Astrocyte (in vitro differentiated cells and primary cell): ENCODE results near the gene TIMMDC1. TPM values are rescaled to one million over a fixed set of nuclear protein-coding genes. Genes with fewer than 3 reads are reported as not detected.

Experiments used
- DNase-seq: peaks from one replicate; pipeline ENCODE4 v3.0.0-alpha.2; 2010; ENCODE audit warnings: low read depth
- FAIRE-seq: peaks from 2 replicates; lab custom pipeline; 2011; peaks lifted over from hg19 to GRCh38; lab: Jason Lieb, UNC
- H2AFZ ChIP-seq: 2 replicates; pipeline ENCODE4 v1.6.0; 2012; ENCODE audit warnings: low read depth, low read length, inconsistent platforms
- H3K27ac ChIP-seq: 2 replicates; pipeline ENCODE4 v1.5.1; 2011; ENCODE audit warnings: low read depth, low read length, inconsistent platforms
- H3K27me3 ChIP-seq: 2 replicates; pipeline ENCODE4 v1.6.0; 2011; ENCODE audit warnings: low read length, inconsistent platforms; ENCODE audit not compliant: insufficient read depth
- H3K36me3 ChIP-seq: 2 replicates; pipeline ENCODE4 v1.5.1; 2011; ENCODE audit warnings: low read length, inconsistent platforms; ENCODE audit not compliant: insufficient read depth
- H3K4me1 ChIP-seq: 2 replicates; pipeline ENCODE4 v1.5.1; 2011; ENCODE audit warnings: low read length, inconsistent platforms; ENCODE audit not compliant: insufficient read depth
- H3K4me2 ChIP-seq: 2 replicates; pipeline ENCODE4 v1.6.0; 2012; ENCODE audit warnings: low read length, inconsistent platforms
- H3K4me3 ChIP-seq: 2 replicates; pipeline ENCODE4 v1.5.1; 2011; ENCODE audit warnings: low read depth, mild to moderate bottlenecking, low read length, inconsistent platforms; ENCODE audit not compliant: insufficient read depth
- H3K79me2 ChIP-seq: 2 replicates; pipeline ENCODE4 v1.6.0; 2012; ENCODE audit warnings: mild to moderate bottlenecking, low read length, inconsistent platforms; ENCODE audit not compliant: insufficient read depth
- H3K9ac ChIP-seq: 2 replicates; pipeline ENCODE4 v1.6.0; 2012; ENCODE audit warnings: mild to moderate bottlenecking, low read length, inconsistent platforms
- H3K9me3 ChIP-seq: 2 replicates; pipeline ENCODE4 v1.5.1; 2012; ENCODE audit warnings: low read depth, mild to moderate bottlenecking, low read length, inconsistent platforms; ENCODE audit not compliant: insufficient read depth
- H4K20me1 ChIP-seq: 2 replicates; pipeline ENCODE4 v1.6.0; 2012; ENCODE audit warnings: low read length, inconsistent platforms; ENCODE audit not compliant: insufficient read depth
- H3K27ac Mint-ChIP-seq: one replicate; pipeline ENCODE4 v1.8.0; 2021; ENCODE audit warnings: mild to moderate bottlenecking, mixed read lengths; ENCODE audit not compliant: unreplicated experiment
- H3K27me3 Mint-ChIP-seq: one replicate; pipeline ENCODE4 v1.8.0; 2021; ENCODE audit warnings: low read depth, mixed read lengths; ENCODE audit not compliant: unreplicated experiment
- H3K36me3 Mint-ChIP-seq: one replicate; pipeline ENCODE4 v1.8.0; 2021; ENCODE audit warnings: low read depth, mixed read lengths; ENCODE audit not compliant: unreplicated experiment
- H3K4me1 Mint-ChIP-seq: one replicate; pipeline ENCODE4 v1.8.0; 2021; ENCODE audit warnings: low read depth, mixed read lengths; ENCODE audit not compliant: unreplicated experiment
- H3K4me3 Mint-ChIP-seq: one replicate; pipeline ENCODE4 v1.8.0; 2021; ENCODE audit warnings: mild to moderate bottlenecking, moderate library complexity, mixed read lengths; ENCODE audit not compliant: unreplicated experiment
- H3K9me3 Mint-ChIP-seq: one replicate; pipeline ENCODE4 v1.8.0; 2021; ENCODE audit warnings: mild to moderate bottlenecking, mixed read lengths; ENCODE audit not compliant: unreplicated experiment
- CTCF ChIP-seq: IDR thresholded peaks from 2 replicates; pipeline ENCODE4 v1.5.1; 2011; ENCODE audit warnings: low read depth, mild to moderate bottlenecking, inconsistent platforms, low read length, moderate library complexity; ENCODE audit not compliant: insufficient read depth
- EZH2 ChIP-seq: IDR thresholded peaks from 2 replicates; pipeline ENCODE4 v1.6.1; 2012; ENCODE audit warnings: mild to moderate bottlenecking, low read length, inconsistent platforms; ENCODE audit not compliant: insufficient read depth
- total RNA-seq: library from RNA; stranded (reverse); gene quantifications from 2 replicates; pipeline ENCODE4 v1.2.1, GENCODE V29; 2021

The TIMMDC1 gene
- total RNA-seq, 1 donor from 2014 or later, result 109 TPM

- Histone ChIP-seq H3K27ac (no peak overlapping the region), H3K4me2 (no peak overlapping the region), H3K4me1 (no peaks in the 10 kb centered on the region), H3K9me3 (no peaks in the 10 kb centered on the region), H3K36me3 (peaks cover 17% of the 10 kb centered on the region), H3K4me3 (no peak overlapping the region), H3K9ac (no peak overlapping the region), H3K79me2 (no peaks in the 10 kb centered on the region), H3K27me3 (no peaks in the 10 kb centered on the region), H2AFZ (no peak overlapping the region), H4K20me1 (no peaks in the 10 kb centered on the region)
- Mint-ChIP-seq H3K9me3 (no peaks in the 10 kb centered on the region), H3K27me3 (no peaks in the 10 kb centered on the region), H3K27ac (no peak overlapping the region), H3K36me3 (peaks cover 13% of the 10 kb centered on the region), H3K4me3 (no peak overlapping the region), H3K4me1 (peaks cover 3% of the 10 kb centered on the region)
- DNase-seq (no peak), FAIRE-seq (no peak)
- TF ChIP-seq CTCF, result no peak
- no peak for TF ChIP-seq EZH2
Measured at GRCh38 chr3:119481079-119481478, 17.3 kb upstream of the TIMMDC1 start.

- no peaks in the 10 kb centered on the region for H3K9me3 Mint-ChIP-seq
- H3K36me3 ChIP-seq, result peaks cover 23% of the 10 kb centered on the region
- H3K4me3 ChIP-seq, result no peak overlapping the region
- H3K9ac ChIP-seq, result no peak overlapping the region
- no peak overlapping the region for H2AFZ ChIP-seq
- peaks cover 13% of the 10 kb centered on the region for H3K36me3 Mint-ChIP-seq
- H3K27me3 ChIP-seq, result no peaks in the 10 kb centered on the region
- H3K27me3 Mint-ChIP-seq, result no peaks in the 10 kb centered on the region
- no peak for TF ChIP-seq EZH2
- no peak for TF ChIP-seq CTCF
- no peak overlapping the region for H3K4me2 ChIP-seq
- H3K27ac ChIP-seq, result no peak overlapping the region
- DNase-seq (no peak), FAIRE-seq (no peak)
- H3K4me1 ChIP-seq, result no peaks in the 10 kb centered on the region
- H3K4me3 Mint-ChIP-seq, result no peak overlapping the region
- peaks cover 3% of the 10 kb centered on the region for H3K4me1 Mint-ChIP-seq
- H3K79me2 ChIP-seq, result no peaks in the 10 kb centered on the region
- H3K27ac Mint-ChIP-seq, result no peak overlapping the region
- no peaks in the 10 kb centered on the region for H3K9me3 ChIP-seq
- H4K20me1 ChIP-seq, result no peaks in the 10 kb centered on the region
Measured at GRCh38 chr3:119483101-119483500, 15.2 kb upstream of the TIMMDC1 start.

GRCh38 chr3:119485563-119485962 is 12.8 kb upstream of the TIMMDC1 start:
- Mint-ChIP-seq H3K27ac (no peak overlapping the region), H3K4me3 (no peak overlapping the region), H3K4me1 (peaks cover 3% of the 10 kb centered on the region), H3K36me3 (peaks cover 8% of the 10 kb centered on the region), H3K27me3 (no peaks in the 10 kb centered on the region), H3K9me3 (no peaks in the 10 kb centered on the region)
- Histone ChIP-seq H2AFZ (no peak overlapping the region), H3K27ac (no peak overlapping the region), H3K36me3 (peaks cover 20% of the 10 kb centered on the region), H3K9ac (no peak overlapping the region), H3K27me3 (no peaks in the 10 kb centered on the region), H3K4me3 (no peak overlapping the region), H3K9me3 (no peaks in the 10 kb centered on the region), H3K4me2 (no peak overlapping the region), H4K20me1 (no peaks in the 10 kb centered on the region), H3K79me2 (no peaks in the 10 kb centered on the region), H3K4me1 (no peaks in the 10 kb centered on the region)
- TF ChIP-seq EZH2, result no peak
- no peak for TF ChIP-seq CTCF
- no peak for DNase-seq
- FAIRE-seq, result no peak
